BJ (cell line): ENCODE results near the gene SPACA9. TPM values are rescaled to one million over a fixed set of nuclear protein-coding genes. Genes with fewer than 3 reads are reported as not detected.

Experiments used
- CTCF ChIA-PET: fragments of 350-600 bp; formaldehyde crosslinking; extraction: SDS; loops from one replicate; lab custom pipeline; 2021; ENCODE audit warnings: antibody characterized with exemption, inconsistent platforms; lab: Yijun Ruan, JAX
- POLR2A ChIA-PET: fragments of 300-600 bp; sonication (Branson Sonifier 250); formaldehyde crosslinking; extraction: SDS; loops from one replicate; lab custom pipeline; 2021; ENCODE audit warnings: antibody characterized with exemption; lab: Charles Lee
- DNase-seq: peaks from one replicate; pipeline ENCODE4 v3.0.0-alpha.2; 2011; ENCODE audit warnings: low read depth
- H3K27me3 ChIP-seq: 2 replicates; pipeline ENCODE4 v1.6.0; 2011; ENCODE audit warnings: low read length; ENCODE audit not compliant: control insufficient read depth, insufficient read depth
- H3K36me3 ChIP-seq: 2 replicates; pipeline ENCODE4 v1.5.1; 2011; ENCODE audit warnings: low read length; ENCODE audit not compliant: control insufficient read depth, insufficient read depth
- H3K4me3 ChIP-seq: 2 replicates; pipeline ENCODE4 v1.5.1; 2011; ENCODE audit warnings: low read depth, mild to moderate bottlenecking, control low read depth, low read length
- polyA plus RNA-seq: library from polyadenylated mRNA; depleted of rRNA; stranded (reverse); fragments of >200 nt; gene quantifications from 2 replicates; pipeline ENCODE4 v1.2.3, GENCODE V29; 2011
- TF ChIP-seq, protein P1 (sequence below): IDR thresholded peaks from 2 replicates; pipeline ENCODE4 v1.5.1; 2011; ENCODE audit warnings: low read depth, mild to moderate bottlenecking, control low read depth, inconsistent platforms, low read length, moderate library complexity; ENCODE audit not compliant: insufficient read depth

The SPACA9 gene
- polyA plus RNA-seq, 1 experiment, result 5.1 TPM

DNA sequence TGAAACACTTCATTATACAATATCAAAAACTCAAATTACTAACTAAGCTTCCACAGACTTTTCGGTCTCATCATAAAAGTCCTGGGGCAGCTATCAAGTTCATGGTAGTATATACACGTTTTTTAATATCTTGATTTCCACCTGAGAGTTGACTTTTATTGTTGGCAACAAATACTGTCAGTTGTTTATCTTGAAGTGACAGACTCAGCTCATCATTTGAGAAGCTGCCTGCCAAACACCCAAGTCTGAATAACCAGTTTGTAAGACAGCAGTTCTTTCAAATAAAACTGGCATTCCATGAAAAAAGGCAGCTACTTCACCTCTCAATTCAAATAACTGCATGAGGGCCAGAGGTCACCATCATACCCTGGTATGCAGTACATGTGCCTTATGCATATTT lies 30.6 kb downstream of the SPACA9 start:
- H3K27me3 ChIP-seq, result no peaks in the 10 kb centered on the region
- TF ChIP-seq, protein P1, sequence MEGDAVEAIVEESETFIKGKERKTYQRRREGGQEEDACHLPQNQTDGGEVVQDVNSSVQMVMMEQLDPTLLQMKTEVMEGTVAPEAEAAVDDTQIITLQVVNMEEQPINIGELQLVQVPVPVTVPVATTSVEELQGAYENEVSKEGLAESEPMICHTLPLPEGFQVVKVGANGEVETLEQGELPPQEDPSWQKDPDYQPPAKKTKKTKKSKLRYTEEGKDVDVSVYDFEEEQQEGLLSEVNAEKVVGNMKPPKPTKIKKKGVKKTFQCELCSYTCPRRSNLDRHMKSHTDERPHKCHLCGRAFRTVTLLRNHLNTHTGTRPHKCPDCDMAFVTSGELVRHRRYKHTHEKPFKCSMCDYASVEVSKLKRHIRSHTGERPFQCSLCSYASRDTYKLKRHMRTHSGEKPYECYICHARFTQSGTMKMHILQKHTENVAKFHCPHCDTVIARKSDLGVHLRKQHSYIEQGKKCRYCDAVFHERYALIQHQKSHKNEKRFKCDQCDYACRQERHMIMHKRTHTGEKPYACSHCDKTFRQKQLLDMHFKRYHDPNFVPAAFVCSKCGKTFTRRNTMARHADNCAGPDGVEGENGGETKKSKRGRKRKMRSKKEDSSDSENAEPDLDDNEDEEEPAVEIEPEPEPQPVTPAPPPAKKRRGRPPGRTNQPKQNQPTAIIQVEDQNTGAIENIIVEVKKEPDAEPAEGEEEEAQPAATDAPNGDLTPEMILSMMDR, result no peak
- no peak overlapping the region for H3K4me3 ChIP-seq
- H3K36me3 ChIP-seq, result peaks cover 14% of the 10 kb centered on the region
- CTCF ChIA-PET, result interaction anchor here (1.0 to 2.2 kb wide), 4 partner anchors 7 to 67 kb away, joined by 3 to 17 read pairs (median 5); no protein-coding TSS in a partner anchor
- POLR2A ChIA-PET, result no interaction called here
- no peak for DNase-seq

DNA sequence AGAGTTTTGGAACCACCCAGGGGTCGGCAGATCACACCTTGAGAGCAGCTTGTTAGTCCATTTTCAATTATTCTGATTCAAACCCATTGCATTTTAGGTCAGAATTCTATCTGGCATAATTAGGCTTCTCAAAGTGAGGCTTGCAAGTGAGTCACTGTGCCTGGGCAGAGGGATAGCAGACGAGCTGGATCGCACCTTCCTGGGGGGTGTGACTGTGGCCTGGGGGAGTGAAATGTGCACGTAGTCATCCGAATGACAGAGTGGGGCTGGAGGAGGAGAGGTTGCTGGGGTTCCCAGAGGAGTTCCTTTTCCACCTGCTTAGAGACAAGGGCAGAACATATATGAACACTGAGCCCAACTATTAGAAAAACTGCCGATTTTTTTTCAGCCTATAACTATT lies 31.7 kb downstream of the SPACA9 start:
- TF ChIP-seq, protein P1, result no peak
- no peak overlapping the region for H3K4me3 ChIP-seq
- no peak for DNase-seq
- H3K36me3 ChIP-seq, result peaks cover 13% of the 10 kb centered on the region
- H3K27me3 ChIP-seq, result no peaks in the 10 kb centered on the region
- ChIA-PET CTCF (interaction anchor here (1.9 to 2.2 kb wide), 2 partner anchors 8 to 66 kb away, joined by 6 to 17 read pairs; no protein-coding TSS in a partner anchor), POLR2A (no interaction called here)

DNA sequence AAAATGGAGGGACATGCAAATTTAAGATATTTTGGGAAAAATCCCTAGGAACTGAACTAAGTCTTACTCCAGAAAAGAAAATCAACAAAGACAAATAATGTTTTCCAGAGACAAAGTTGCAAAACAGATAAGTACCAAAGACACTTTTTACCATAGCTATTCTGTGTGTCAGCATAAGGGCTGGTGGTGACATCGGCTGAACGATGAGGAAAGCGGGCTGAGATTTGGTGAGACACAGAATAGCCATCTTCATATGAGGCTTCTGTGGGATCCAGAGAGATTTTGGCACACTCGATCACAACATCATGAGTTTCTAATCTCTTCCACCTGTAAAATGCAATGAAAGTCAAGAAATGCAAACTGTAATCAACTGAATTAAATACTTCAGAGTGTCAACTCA lies 33.4 kb downstream of the SPACA9 start:
- no peak for DNase-seq
- TF ChIP-seq, protein P1, result no peak
- H3K36me3 ChIP-seq, result peaks cover 12% of the 10 kb centered on the region
- no peaks in the 10 kb centered on the region for H3K27me3 ChIP-seq
- no peak overlapping the region for H3K4me3 ChIP-seq
- ChIA-PET CTCF (no interaction called here), POLR2A (no interaction called here)

DNA sequence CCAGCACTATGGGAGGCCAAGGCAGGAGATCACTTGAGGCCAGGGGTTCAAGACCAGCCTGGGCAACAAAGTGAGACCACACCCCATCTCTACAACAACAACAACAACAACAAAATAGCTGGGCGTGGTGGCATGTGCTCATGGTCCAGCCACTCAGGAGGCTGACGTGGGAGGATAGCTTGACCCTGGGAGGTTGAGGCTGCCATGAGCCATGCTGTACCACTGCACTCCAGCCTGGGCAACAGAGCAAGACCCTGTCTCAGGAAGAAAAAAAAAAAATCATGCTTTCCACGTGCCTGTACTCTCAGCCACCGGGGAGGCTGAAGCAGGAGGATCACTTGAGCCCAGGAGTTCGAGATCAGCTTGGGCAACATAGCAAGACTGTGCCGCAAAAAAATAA lies 36.2 kb downstream of the SPACA9 start:
- no peak for DNase-seq
- TF ChIP-seq, protein P1, result no peak
- POLR2A ChIA-PET, result no interaction called here
- Histone ChIP-seq H3K27me3 (no peaks in the 10 kb centered on the region), H3K36me3 (peaks cover 16% of the 10 kb centered on the region), H3K4me3 (no peak overlapping the region)
- CTCF ChIA-PET, result interaction anchor here (0.7 to 6.9 kb wide), 3 partner anchors 12 to 16 kb away, joined by 3 to 50 read pairs (median 3); no protein-coding TSS in a partner anchor

DNA sequence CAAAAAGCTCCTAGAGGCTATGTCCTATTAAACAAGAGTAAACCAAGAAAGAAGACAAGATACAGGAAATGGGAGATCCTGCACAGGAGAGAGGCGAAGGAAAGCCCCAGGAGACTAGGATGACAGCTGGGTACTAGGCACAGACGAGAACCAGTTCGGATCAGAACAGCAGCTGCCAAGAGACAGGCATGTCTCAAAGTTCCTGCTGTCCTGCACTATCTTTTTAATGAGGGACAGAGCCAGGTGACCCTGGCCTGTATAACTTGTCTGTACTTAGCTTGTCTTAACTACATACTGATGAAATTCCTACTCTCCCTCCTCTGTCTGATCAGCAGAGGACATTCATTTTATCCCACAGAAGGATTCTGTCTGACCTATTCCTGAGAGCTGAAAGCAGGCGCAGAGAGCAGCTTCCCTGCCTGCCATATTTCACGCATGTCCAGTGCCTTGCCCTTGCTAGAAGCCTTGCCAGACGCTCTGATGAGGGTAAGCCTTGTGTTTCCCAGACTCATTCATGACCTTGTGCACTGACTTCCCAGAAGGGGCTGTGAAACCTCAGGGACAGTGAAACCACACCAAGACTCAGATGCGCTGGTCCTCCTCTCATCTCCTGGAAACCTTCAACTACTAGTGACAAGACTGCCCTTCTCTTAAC lies 41.0 kb downstream of the SPACA9 start:
- H3K36me3 ChIP-seq, result peaks cover 26% of the 10 kb centered on the region
- H3K4me3 ChIP-seq, result no peak overlapping the region
- CTCF ChIA-PET, result interaction anchor here (0.6 to 6.9 kb wide), 7 partner anchors 10 to 59 kb away, joined by 3 to 50 read pairs (median 4); partner anchors contain the start of gene GFI1B
- POLR2A ChIA-PET, result no interaction called here
- TF ChIP-seq, protein P1, result no peak
- no peaks in the 10 kb centered on the region for H3K27me3 ChIP-seq
- DNase-seq, result no peak
